Measurements from ENCODE around the gene R3HCC1L. TPM values are rescaled to one million over a fixed set of nuclear protein-coding genes. Genes with fewer than 3 reads are reported as not detected.
A peak's percentile ranks its signal among the peaks of the same experiment; 100 is the strongest.

The R3HCC1L gene
- total and polyA plus RNA-seq, 10 of the 15 experiments (the other 5 are each of a cell fraction or from before 2014, with no cell fraction given) = 11.3 to 20.3 (median 15.3) TPM

DNA sequence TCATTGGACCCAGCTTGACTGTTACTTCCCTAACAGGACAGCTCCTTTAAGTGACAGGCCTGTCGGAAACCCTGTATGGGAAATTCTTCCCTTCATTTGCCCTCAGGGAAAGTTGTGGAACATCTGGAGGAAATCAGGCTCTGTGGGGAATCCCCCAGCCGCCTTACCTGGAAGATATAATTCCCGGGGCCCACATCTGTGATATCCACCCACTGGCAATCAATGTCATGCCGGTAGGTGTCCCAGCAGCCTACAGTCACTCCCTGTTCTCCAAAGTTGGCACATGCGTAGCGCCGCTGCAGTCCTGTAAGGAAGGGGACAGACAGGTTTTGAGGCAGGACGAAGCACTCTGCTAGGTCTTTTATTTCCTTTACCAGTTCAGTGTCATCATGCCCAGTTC is 116.9 kb downstream of the R3HCC1L start:
- RAD21 ChIA-PET (ENCODE audit: unreplicated experiment) = no interaction called here
- intact Hi-C loops (cut with micrococcal nuclease; ENCODE audit: unreplicated experiment) = no loop called here
- 92% methylated on average over 8 of the region's 8 CpGs for WGBS (ENCODE audit: insufficient coverage, insufficient replicate concordance, low lambda C conversion rate, missing lambda C conversion rate)
- no peaks in the 10 kb centered on the region for H3K27me3 ChIP-seq (replicated peaks in 1 of 2; ENCODE audit: control insufficient read depth in 2 of 2, insufficient read depth in 2 of 2, low read length in 1 of 2)
- in situ Hi-C loops (cut with MboI) = no loop called here
- BruUV-seq (replicated peaks) = no TSS peak
- H2AFZ ChIP-seq (ENCODE audit: control insufficient read depth, low read depth, low read length) = no peak overlapping the region
- TF ChIP-seq MYB (IDR thresholded peaks at IDR 0.05; ENCODE audit: borderline replicate concordance, low read depth, low read length) = no peak
- TF ChIP-seq ZNF217 (IDR thresholded peaks at IDR 0.05) = no peak
- TF ChIP-seq RFX5 (IDR thresholded peaks at IDR 0.05; ENCODE audit: low read depth, low read length) = no peak
- no peak for TF ChIP-seq FOXM1 (IDR thresholded peaks at IDR 0.05; ENCODE audit: low read depth, low read length)
- CTCF ChIA-PET = no interaction called here
- ATAC-seq (no peak), DNase-seq (ENCODE audit: low read depth, low spot score) (no peak), FAIRE-seq (no peak)
- H3K27ac ChIP-seq (ENCODE audit: control insufficient read depth, insufficient read depth) = no peak overlapping the region
- H3K4me1 ChIP-seq (ENCODE audit: control insufficient read depth, insufficient read depth, low read length) = no peaks in the 10 kb centered on the region
- POLR2A ChIA-PET = no interaction called here
- H3K4me3 ChIP-seq = no peak overlapping the region
- H4K20me1 ChIP-seq (ENCODE audit: control insufficient read depth, insufficient read depth) = no peaks in the 10 kb centered on the region; the same call in 1 of the 2 replicates
- no peaks in the 10 kb centered on the region for H3K9me3 ChIP-seq (replicated peaks; ENCODE audit: control insufficient read depth, insufficient read depth, low read length)
- H3K4me2 ChIP-seq (ENCODE audit: control insufficient read depth, insufficient read depth) = no peak overlapping the region
- peaks cover 3 to 9% of the 10 kb centered on the region in 2 experiments; a peak in 2 of 4 replicates for H3K36me3 ChIP-seq (ENCODE audit: control insufficient read depth in 2 of 2, insufficient read depth in 2 of 2, low read length in 1 of 2)
- SMC1A ChIA-PET (ENCODE audit: uncharacterized antibody, unreplicated experiment) = no interaction called here
- H3K9ac ChIP-seq (ENCODE audit: control insufficient read depth, insufficient read depth, low read length) = no peak overlapping the region
- no peaks in the 10 kb centered on the region for H3K79me2 ChIP-seq (ENCODE audit: control insufficient read depth, insufficient read depth, low read length)

DNA sequence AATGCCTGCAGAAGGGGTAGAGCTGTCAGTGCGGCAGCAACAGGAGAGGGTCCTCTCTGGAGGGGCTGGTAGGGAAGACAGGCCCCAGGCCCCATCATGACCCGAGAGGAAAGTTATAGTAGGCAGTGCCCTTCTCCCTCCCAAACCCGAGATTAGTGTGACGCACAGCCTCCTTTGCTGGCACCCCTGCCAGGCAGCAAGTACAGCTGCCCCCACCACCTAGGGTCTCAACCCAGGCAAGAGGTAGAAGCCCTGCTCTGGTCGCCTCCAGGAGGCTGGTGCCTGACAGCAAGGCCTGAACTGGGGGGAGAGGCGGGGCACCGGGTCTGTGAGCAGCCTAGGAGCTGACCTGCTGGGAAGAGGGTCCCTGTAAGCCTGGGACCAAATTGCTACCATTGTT is 118.0 kb downstream of the R3HCC1L start:
- H3K4me2 ChIP-seq (ENCODE audit: control insufficient read depth, insufficient read depth) = no peak overlapping the region
- H2AFZ ChIP-seq (ENCODE audit: control insufficient read depth, low read depth, low read length) = no peak overlapping the region
- ATAC-seq = no peak
- CTCF ChIA-PET = no interaction called here
- no peaks in the 10 kb centered on the region for H3K9me3 ChIP-seq (replicated peaks; ENCODE audit: control insufficient read depth, insufficient read depth, low read length)
- SMC1A ChIA-PET (ENCODE audit: uncharacterized antibody, unreplicated experiment) = no interaction called here
- H3K27ac ChIP-seq (ENCODE audit: control insufficient read depth, insufficient read depth) = no peak overlapping the region
- no peak for FAIRE-seq
- H3K9ac ChIP-seq (ENCODE audit: control insufficient read depth, insufficient read depth, low read length) = no peak overlapping the region
- no TSS peak for BruUV-seq (replicated peaks)
- no peak overlapping the region for H3K4me3 ChIP-seq
- H3K4me1 ChIP-seq (ENCODE audit: control insufficient read depth, insufficient read depth, low read length) = no peaks in the 10 kb centered on the region
- no peaks in the 10 kb centered on the region for H3K79me2 ChIP-seq (ENCODE audit: control insufficient read depth, insufficient read depth, low read length)
- POLR2A ChIA-PET = no interaction called here
- no peak for DNase-seq (ENCODE audit: low read depth, low spot score)
- H4K20me1 ChIP-seq (ENCODE audit: control insufficient read depth, insufficient read depth) = no peaks in the 10 kb centered on the region; the same call in 1 of the 2 replicates
- WGBS (ENCODE audit: insufficient coverage, insufficient replicate concordance, low lambda C conversion rate, missing lambda C conversion rate) = 99% methylated on average over 7 of the region's 7 CpGs
- no peaks in the 10 kb centered on the region for H3K27me3 ChIP-seq (replicated peaks in 1 of 2; ENCODE audit: control insufficient read depth in 2 of 2, insufficient read depth in 2 of 2, low read length in 1 of 2)
- in situ Hi-C loops (cut with MboI) (no loop called here), intact Hi-C loops (cut with micrococcal nuclease; ENCODE audit: unreplicated experiment) (no loop called here)
- TF ChIP-seq, protein P1, sequence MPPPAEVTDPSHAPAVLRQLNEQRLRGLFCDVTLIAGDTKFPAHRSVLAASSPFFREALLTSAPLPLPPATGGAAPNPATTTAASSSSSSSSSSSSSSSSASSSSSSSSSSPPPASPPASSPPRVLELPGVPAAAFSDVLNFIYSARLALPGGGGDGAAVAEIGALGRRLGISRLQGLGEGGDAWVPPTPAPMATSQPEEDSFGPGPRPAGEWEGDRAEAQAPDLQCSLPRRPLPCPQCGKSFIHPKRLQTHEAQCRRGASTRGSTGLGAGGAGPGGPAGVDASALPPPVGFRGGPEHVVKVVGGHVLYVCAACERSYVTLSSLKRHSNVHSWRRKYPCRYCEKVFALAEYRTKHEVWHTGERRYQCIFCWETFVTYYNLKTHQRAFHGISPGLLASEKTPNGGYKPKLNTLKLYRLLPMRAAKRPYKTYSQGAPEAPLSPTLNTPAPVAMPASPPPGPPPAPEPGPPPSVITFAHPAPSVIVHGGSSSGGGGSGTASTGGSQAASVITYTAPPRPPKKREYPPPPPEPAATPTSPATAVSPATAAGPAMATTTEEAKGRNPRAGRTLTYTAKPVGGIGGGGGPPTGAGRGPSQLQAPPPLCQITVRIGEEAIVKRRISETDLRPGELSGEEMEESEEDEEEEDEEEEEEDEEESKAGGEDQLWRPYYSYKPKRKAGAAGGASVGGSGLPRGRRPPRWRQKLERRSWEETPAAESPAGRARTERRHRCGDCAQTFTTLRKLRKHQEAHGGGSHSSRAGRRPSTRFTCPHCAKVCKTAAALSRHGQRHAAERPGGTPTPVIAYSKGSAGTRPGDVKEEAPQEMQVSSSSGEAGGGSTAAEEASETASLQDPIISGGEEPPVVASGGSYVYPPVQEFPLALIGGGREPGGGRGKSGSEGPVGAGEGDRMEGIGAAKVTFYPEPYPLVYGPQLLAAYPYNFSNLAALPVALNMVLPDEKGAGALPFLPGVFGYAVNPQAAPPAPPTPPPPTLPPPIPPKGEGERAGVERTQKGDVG (CRISPR knock-in tag; IDR thresholded peaks at IDR 0.05) = no peak
- TF ChIP-seq SPI1 (IDR thresholded peaks at IDR 0.05; ENCODE audit: borderline replicate concordance, insufficient read depth, low read depth, low read length) = no peak
- no peak for TF ChIP-seq NFYB (IDR thresholded peaks at IDR 0.05; ENCODE audit: insufficient read depth, low read depth, low read length)
- TF ChIP-seq POLR2A (IDR thresholded peaks at IDR 0.05; ENCODE audit: low read depth, low read length) = peak; percentile 32; the same call in 1 of the 2 replicates
- TF ChIP-seq RFX5 (IDR thresholded peaks at IDR 0.05; ENCODE audit: low read depth, low read length) = no peak
- H3K36me3 ChIP-seq (ENCODE audit: control insufficient read depth in 2 of 2, insufficient read depth in 2 of 2, low read length in 1 of 2) = peaks cover 1 to 7% of the 10 kb centered on the region in 2 experiments; a peak in 2 of 4 replicates
- RAD21 ChIA-PET (ENCODE audit: unreplicated experiment) = no interaction called here
